Skin of body (tissue), 2 donors: ENCODE data around the gene NPR1. TPM values are rescaled to one million over a fixed set of nuclear protein-coding genes. Genes with fewer than 3 reads are reported as not detected.
"Not testable (repeated sequence)": the region's sequence is repeated elsewhere in the genome, so short reads cannot be mapped to it uniquely, and the experiment has no call there.

Experiments used
- DNase-seq: peaks from one replicate; lab custom pipeline; 2025; lab: John Stamatoyannopoulos, UW
- total RNA-seq: library from RNA; depleted of rRNA; stranded (reverse); fragments of >200 nt; gene quantifications from one replicate; pipeline ENCODE4 v1.2.3, GENCODE V29; 2014

The NPR1 gene
- total RNA-seq, 1 donor from 2014 or later = 10.6 TPM

- no peak for DNase-seq
These were observed 1.0 kb downstream of the NPR1 start for GRCh38 chr1:153679337-153680119.

- DNase-seq = no peak
These were observed 1.6 kb downstream of the NPR1 start for GRCh38 chr1:153680120-153680403.

- DNase-seq = no peak
These were observed 4.2 kb downstream of the NPR1 start for GRCh38 chr1:153682730-153683129.

- no peak for DNase-seq
These were observed 5.4 kb downstream of the NPR1 start for GRCh38 chr1:153683854-153684253.

GRCh38 chr1:153684892-153685291 lies 6.4 kb downstream of the NPR1 start:
- no peak for DNase-seq

GRCh38 chr1:153685544-153686340 lies 7.3 kb downstream of the NPR1 start:
- DNase-seq = no peak

- DNase-seq = no peak
These were observed 9.0 kb downstream of the NPR1 start for GRCh38 chr1:153687346-153688125.

GRCh38 chr1:153688276-153688675 lies 9.8 kb downstream of the NPR1 start:
- DNase-seq = no peak

GRCh38 chr1:153688736-153689328 lies 10.3 kb downstream of the NPR1 start:
- DNase-seq = no peak

GRCh38 chr1:153693466-153693865 lies 15.0 kb downstream of the NPR1 start:
- DNase-seq = no peak

GRCh38 chr1:153696741-153697140 lies 18.3 kb downstream of the NPR1 start:
- no peak for DNase-seq

- no peak for DNase-seq
These were observed 18.9 kb downstream of the NPR1 start for GRCh38 chr1:153697191-153698019.

GRCh38 chr1:153698020-153698922 lies 19.8 kb downstream of the NPR1 start:
- DNase-seq = peak; percentile 63

- DNase-seq = no peak
These were observed 20.6 kb downstream of the NPR1 start for GRCh38 chr1:153698923-153699714.

GRCh38 chr1:153699768-153700167 lies 21.3 kb downstream of the NPR1 start:
- no peak for DNase-seq

GRCh38 chr1:153705484-153705883 lies 27.0 kb downstream of the NPR1 start:
- DNase-seq = no peak

- no peak for DNase-seq
These were observed 32.5 kb downstream of the NPR1 start for GRCh38 chr1:153711026-153711425.

GRCh38 chr1:153716211-153716610 lies 37.7 kb downstream of the NPR1 start:
- DNase-seq = not testable (repeated sequence)

GRCh38 chr1:153717330-153717729 lies 38.8 kb downstream of the NPR1 start:
- DNase-seq = no peak
